Panc1 (cell line): ENCODE results near the gene WDR5. TPM values are rescaled to one million over a fixed set of nuclear protein-coding genes. Genes with fewer than 3 reads are reported as not detected.

Experiments used
- ATAC-seq: fragments of 200-7000 bp; cut with Tn5 transposase; 2 replicates; pipeline ENCODE4 v1.9.1; 2020; ENCODE audit warnings: mild to moderate bottlenecking, moderate library complexity
- BruUV-seq: library from RNA; stranded (reverse); fragments of 400-500 nt; replicated peaks from 2 replicates; lab custom pipeline; 2021; lab: Mats Ljungman, UMichigan
- CTCF ChIA-PET: fragments of 300-600 bp; sonication (Branson Sonifier 250); formaldehyde crosslinking; loops from one replicate; lab custom pipeline; 2022; ENCODE audit warnings: antibody characterized with exemption; lab: Charles Lee
- POLR2A ChIA-PET: fragments of 300-600 bp; sonication (Branson Sonifier 250); formaldehyde crosslinking; loops from one replicate; lab custom pipeline; 2022; ENCODE audit warnings: antibody characterized with exemption; lab: Charles Lee
- DNase-seq: peaks from one replicate; pipeline ENCODE4 v3.0.0-alpha.2; 2010; ENCODE audit warnings: low read depth, low spot score
- H3K27ac ChIP-seq: 2 replicates; pipeline ENCODE4 v1.5.1; 2011; ENCODE audit warnings: mild to moderate bottlenecking, low read length, inconsistent platforms
- H3K27me3 ChIP-seq: fragments of 200-500 bp; sonication (Bioruptor generic); 2 replicates; pipeline ENCODE4 v1.6.0; 2014; ENCODE audit warnings: low read length, inconsistent platforms; ENCODE audit not compliant: control insufficient read depth, insufficient read depth
- H3K36me3 ChIP-seq: fragments of 200-500 bp; sonication (Bioruptor generic); 2 replicates; pipeline ENCODE4 v1.5.1; 2014; ENCODE audit warnings: inconsistent platforms, mild to moderate bottlenecking, low read length, moderate library complexity; ENCODE audit not compliant: control insufficient read depth, insufficient read depth
- H3K4me1 ChIP-seq: 2 replicates; pipeline ENCODE4 v1.5.1; 2011; ENCODE audit warnings: inconsistent platforms, mild to moderate bottlenecking, low read length, moderate library complexity; ENCODE audit not compliant: control insufficient read depth, insufficient read depth
- H3K4me3 ChIP-seq, 2 experiments: 2 replicates each; pipeline ENCODE4 v1.5.1; 2011 to 2012; ENCODE audit warnings: low read depth in 2 of 2, low read length in 2 of 2, mild to moderate bottlenecking in 2 of 2, inconsistent platforms in 1 of 2, moderate library complexity in 1 of 2
- H3K9me3 ChIP-seq: fragments of 200-500 bp; sonication (Bioruptor generic); 2 replicates; pipeline ENCODE4 v1.5.1; 2014; ENCODE audit warnings: low read depth, mild to moderate bottlenecking, inconsistent platforms, low read length, moderate library complexity; ENCODE audit not compliant: control insufficient read depth, insufficient read depth
- CTCF ChIP-seq: fragments of 450-650 bp; IDR thresholded peaks from 2 replicates; pipeline ENCODE4 v1.5.1; 2017; ENCODE audit warnings: mild to moderate bottlenecking
- POLR2AphosphoS5 ChIP-seq: IDR thresholded peaks from 2 replicates; pipeline ENCODE4 v1.6.1; 2012; ENCODE audit warnings: mild to moderate bottlenecking, low read depth, low read length, moderate library complexity
- REST ChIP-seq, 2 experiments: IDR thresholded peaks; 2 replicates each; pipeline ENCODE4 v1.6.1; 2011 to 2012; ENCODE audit warnings: low read depth in 2 of 2, control low read depth in 1 of 2, low read length in 1 of 2, mild to moderate bottlenecking in 1 of 2, moderate library complexity in 1 of 2; ENCODE audit not compliant: insufficient read depth in 1 of 2
- SIN3A ChIP-seq: IDR thresholded peaks from 2 replicates; pipeline ENCODE4 v1.6.1; 2012; ENCODE audit warnings: low read depth, mild to moderate bottlenecking, low read length, moderate library complexity, borderline replicate concordance; ENCODE audit not compliant: insufficient read depth
- TCF7L2 ChIP-seq: IDR thresholded peaks from 2 replicates; pipeline ENCODE4 v1.6.1; 2011; ENCODE audit warnings: mild to moderate bottlenecking, low read depth, low read length, inconsistent platforms
- in situ Hi-C: cut with HindIII; loops from 2 replicates; pipeline ENCODE4 v1.10.0; 2016; ENCODE audit warnings: low sequenced_read_pairs, low pct_unique_long_range_greater_than_20kb
- intact Hi-C: fragments of 100-400 bp; cut with micrococcal nuclease; formaldehyde crosslinking; loops from one replicate; pipeline ENCODE4 v1.10.0; 2022; ENCODE audit not compliant: unreplicated experiment
- total RNA-seq: library from RNA; stranded (reverse); gene quantifications from one replicate; pipeline ENCODE4 v1.2.1, GENCODE V29; 2021; ENCODE audit not compliant: unreplicated experiment

The WDR5 gene
- total RNA-seq, 1 experiment from 2014 or later: 36.9 TPM

- CTCF ChIA-PET: no interaction called here
- in situ Hi-C loops: no loop called here
- ATAC-seq: no peak
These were observed 51.2 kb downstream of the WDR5 start for GRCh38 chr9:134187110-134187531.

GRCh38 chr9:134187891-134188385, 52.1 kb downstream of the WDR5 start:
- BruUV-seq: no TSS peak
- in situ Hi-C loops (no loop called here), intact Hi-C loops (no loop called here)
- DNase-seq (no peak), ATAC-seq (no peak)
- Histone ChIP-seq H3K4me1 (no peaks in the 10 kb centered on the region), H3K27ac (no peak overlapping the region), H3K36me3 (no peaks in the 10 kb centered on the region), H3K9me3 (no peaks in the 10 kb centered on the region), H3K4me3 (no peak overlapping the region), H3K27me3 (no peaks in the 10 kb centered on the region)
- ChIA-PET CTCF (no interaction called here), POLR2A (no interaction called here)
- TF ChIP-seq CTCF: no peak
- no peak for TF ChIP-seq POLR2AphosphoS5
- no peak for TF ChIP-seq REST (IDR thresholded peaks at IDR 0.05; ENCODE audit: insufficient read depth in 1 of 2, low read depth in 2 of 2, low read length in 1 of 2)
- TF ChIP-seq TCF7L2: no peak
- no peak for TF ChIP-seq SIN3A

More at GRCh38 chr9:134187110-134187531, 51.2 kb downstream of the WDR5 start:
- H3K36me3 ChIP-seq: no peaks in the 10 kb centered on the region
- no TSS peak for BruUV-seq
- no peaks in the 10 kb centered on the region for H3K9me3 ChIP-seq
- TF ChIP-seq POLR2AphosphoS5 (no peak), CTCF (no peak), SIN3A (no peak), REST (IDR thresholded peaks at IDR 0.05; ENCODE audit: insufficient read depth in 1 of 2, low read depth in 2 of 2, low read length in 1 of 2) (no peak), TCF7L2 (no peak)
- H3K27me3 ChIP-seq: no peaks in the 10 kb centered on the region
- H3K4me1 ChIP-seq: no peaks in the 10 kb centered on the region
- no peak overlapping the region for H3K4me3 ChIP-seq
- POLR2A ChIA-PET: no interaction called here
- intact Hi-C loops: no loop called here
- no peak for DNase-seq
- no peak overlapping the region for H3K27ac ChIP-seq
